Osteoblast (primary cell): ENCODE results near the gene GSTM3. TPM values are rescaled to one million over a fixed set of nuclear protein-coding genes. Genes with fewer than 3 reads are reported as not detected.

Source experiments
- DNase-seq: peaks from one replicate; pipeline ENCODE4 v3.0.0; 2011; ENCODE audit warnings: low spot score, mixed read lengths; ENCODE audit not compliant: insufficient read length; ENCODE audit errors: missing footprints
- H2AFZ ChIP-seq: 2 replicates; pipeline ENCODE4 v1.6.0; 2011; ENCODE audit warnings: mild to moderate bottlenecking, low read length
- H3K27ac ChIP-seq: 2 replicates; pipeline ENCODE4 v1.5.1; 2011; ENCODE audit warnings: mild to moderate bottlenecking, low read depth, low read length, moderate library complexity
- H3K27me3 ChIP-seq: 2 replicates; pipeline ENCODE4 v1.6.0; 2012; ENCODE audit warnings: mild to moderate bottlenecking, control low read depth, inconsistent platforms, low read length, moderate library complexity; ENCODE audit not compliant: insufficient read depth
- H3K36me3 ChIP-seq: 2 replicates; pipeline ENCODE4 v1.5.1; 2011; ENCODE audit warnings: mild to moderate bottlenecking, low read length, control low read depth, moderate library complexity; ENCODE audit not compliant: insufficient read depth
- H3K4me1 ChIP-seq: 2 replicates; pipeline ENCODE4 v1.5.1; 2011; ENCODE audit warnings: mild to moderate bottlenecking, low read length, control low read depth, moderate library complexity; ENCODE audit not compliant: insufficient read depth
- H3K4me2 ChIP-seq: 2 replicates; pipeline ENCODE4 v1.6.0; 2011; ENCODE audit warnings: mild to moderate bottlenecking, low read length; ENCODE audit not compliant: insufficient read depth
- H3K4me3 ChIP-seq: fragments of 200-600 bp; sonication (generic); 3 replicates; pipeline ENCODE4 v1.5.1; 2012; ENCODE audit warnings: mild to moderate bottlenecking, low read length, inconsistent platforms; ENCODE audit not compliant: insufficient read depth
- H3K79me2 ChIP-seq: 2 replicates; pipeline ENCODE4 v1.6.0; 2012; ENCODE audit warnings: mild to moderate bottlenecking, low read length, control low read depth, inconsistent platforms; ENCODE audit not compliant: insufficient read depth
- H3K9me3 ChIP-seq: 2 replicates; pipeline ENCODE4 v1.5.1; 2011; ENCODE audit warnings: low read depth, low read length, control low read depth
- H4K20me1 ChIP-seq: 2 replicates; pipeline ENCODE4 v1.6.0; 2012; ENCODE audit warnings: mild to moderate bottlenecking, low read length, control low read depth; ENCODE audit not compliant: insufficient read depth
- CTCF ChIP-seq: IDR thresholded peaks from 2 replicates; pipeline ENCODE4 v1.5.1; 2011; ENCODE audit warnings: mild to moderate bottlenecking, low read depth, low read length, moderate library complexity; ENCODE audit errors: extremely low read depth
- total RNA-seq: library from RNA; depleted of rRNA; stranded (reverse); fragments of >200 nt; gene quantifications from 2 replicates; pipeline ENCODE4 v1.2.3, GENCODE V29; 2012

GSTM3 gene
- total RNA-seq, 1 donor = 49.9 TPM

- no peak for TF ChIP-seq CTCF
- H3K4me1 ChIP-seq = no peaks in the 10 kb centered on the region
- no peaks in the 10 kb centered on the region for H3K9me3 ChIP-seq
- no peak overlapping the region for H3K27ac ChIP-seq
- H3K4me2 ChIP-seq = no peak overlapping the region
- H3K79me2 ChIP-seq = no peaks in the 10 kb centered on the region
- H2AFZ ChIP-seq = no peak overlapping the region
- peaks cover 14% of the 10 kb centered on the region for H3K27me3 ChIP-seq
- no peaks in the 10 kb centered on the region for H3K36me3 ChIP-seq
- peak; percentile 64 for DNase-seq
- no peak overlapping the region for H3K4me3 ChIP-seq
- H4K20me1 ChIP-seq = no peaks in the 10 kb centered on the region
Measured at GRCh38 chr1:109754738-109755137, 13.9 kb upstream of the GSTM3 start.

GRCh38 chr1:109751531-109752260 lies 10.9 kb upstream of the GSTM3 start:
- H3K27me3 ChIP-seq = peaks cover 24% of the 10 kb centered on the region
- DNase-seq = peak; percentile 46
- no peaks in the 10 kb centered on the region for H3K9me3 ChIP-seq
- H3K79me2 ChIP-seq = no peaks in the 10 kb centered on the region
- H3K4me2 ChIP-seq = no peak overlapping the region
- H3K27ac ChIP-seq = no peak overlapping the region
- TF ChIP-seq CTCF = no peak
- H2AFZ ChIP-seq = no peak overlapping the region
- H4K20me1 ChIP-seq = no peaks in the 10 kb centered on the region
- H3K36me3 ChIP-seq = no peaks in the 10 kb centered on the region
- no peaks in the 10 kb centered on the region for H3K4me1 ChIP-seq
- no peak overlapping the region for H3K4me3 ChIP-seq

GRCh38 chr1:109750920-109751319 lies 10.1 kb upstream of the GSTM3 start:
- Histone ChIP-seq H3K4me3 (no peak overlapping the region), H3K4me2 (no peak overlapping the region), H2AFZ (no peak overlapping the region), H3K9me3 (no peaks in the 10 kb centered on the region), H3K36me3 (no peaks in the 10 kb centered on the region), H3K79me2 (no peaks in the 10 kb centered on the region), H4K20me1 (no peaks in the 10 kb centered on the region), H3K4me1 (no peaks in the 10 kb centered on the region), H3K27me3 (peaks cover 24% of the 10 kb centered on the region), H3K27ac (no peak overlapping the region)
- no peak for DNase-seq
- no peak for TF ChIP-seq CTCF

GRCh38 chr1:109750241-109750882 lies 9.5 kb upstream of the GSTM3 start:
- Histone ChIP-seq H3K27ac (no peak overlapping the region), H3K79me2 (no peaks in the 10 kb centered on the region), H3K4me2 (no peak overlapping the region), H2AFZ (no peak overlapping the region), H3K4me1 (no peaks in the 10 kb centered on the region), H3K4me3 (no peak overlapping the region), H3K9me3 (no peaks in the 10 kb centered on the region), H4K20me1 (no peaks in the 10 kb centered on the region), H3K27me3 (peaks cover 24% of the 10 kb centered on the region), H3K36me3 (no peaks in the 10 kb centered on the region)
- DNase-seq = no peak
- no peak for TF ChIP-seq CTCF
